Uterus (tissue), 4 donors: ENCODE measurements around the gene RSPH1. TPM values are rescaled to one million over a fixed set of nuclear protein-coding genes. Genes with fewer than 3 reads are reported as not detected.

ENCODE experiments used
- DNase-seq, 2 donors: peaks; one replicate each; pipeline ENCODE4 v3.0.0-alpha.2; 2019 to 2020
- H3K27ac ChIP-seq, 2 donors: fragments of 200-600 bp; sonication (generic); 1 replicate in 1 of 2; 2 replicates in 1 of 2; pipeline ENCODE4 v1.5.1; 2016 to 2018
- H3K27me3 ChIP-seq, 2 donors: fragments of 200-600 bp; sonication (generic); one replicate each; pipeline ENCODE4 v1.5.1; 2018 to 2019; ENCODE audit warnings: control low read depth in 1 of 2
- H3K36me3 ChIP-seq, 2 donors: fragments of 200-600 bp; sonication (generic); one replicate each; pipeline ENCODE4 v1.5.1; 2019; ENCODE audit warnings: control low read depth in 1 of 2
- H3K4me1 ChIP-seq, 2 donors: fragments of 200-600 bp; sonication (generic); one replicate each; pipeline ENCODE4 v1.5.1; 2018 to 2019; ENCODE audit warnings: control low read depth in 1 of 2
- H3K4me3 ChIP-seq, 2 donors: fragments of 200-600 bp; sonication (generic); 1 replicate in 1 of 2; 2 replicates in 1 of 2; pipeline ENCODE4 v1.5.1; 2018 to 2019; ENCODE audit warnings: mild to moderate bottlenecking in 1 of 2
- H3K9me3 ChIP-seq, 2 donors: fragments of 200-600 bp; sonication (generic); one replicate each; pipeline ENCODE4 v1.5.1; 2019; ENCODE audit warnings: control low read depth in 1 of 2
- CTCF ChIP-seq, 4 experiments: fragments of 200-600 bp in 2 of 4; fragments of 450-650 bp in 2 of 4; sonication (generic) in 2 of 4; IDR thresholded peaks; one replicate each; pipeline ENCODE4 v1.5.1; 2016 to 2019; ENCODE audit warnings: antibody characterized with exemption in 4 of 4, mild to moderate bottlenecking in 2 of 4, moderate library complexity in 1 of 4
- POLR2A ChIP-seq, 2 donors: fragments of 450-650 bp; IDR thresholded peaks; one replicate each; pipeline ENCODE4 v1.6.1; 2016; ENCODE audit warnings: antibody characterized with exemption in 2 of 2, mild to moderate bottlenecking in 1 of 2, moderate library complexity in 1 of 2
- intact Hi-C: fragments of 100-400 bp; cut with DNase I; formaldehyde crosslinking; loops from one replicate; pipeline ENCODE4 v1.15.1; 2023; ENCODE audit warnings: low total_unique reads
- total RNA-seq, 4 donors: library from RNA; depleted of rRNA in 3 of 4; stranded (reverse); fragments of >200 nt in 3 of 4; gene quantifications; one replicate each; pipeline versions ENCODE4 v1.1.0 to v1.2.4, GENCODE V29; 2014 to 2023
- donor health status: DM: yes; HTN: yes; CAD: no.

RSPH1 gene
- total RNA-seq, 4 donors from 2014 or later: 1.7 to 3.4 TPM; not detected in 2

DNA sequence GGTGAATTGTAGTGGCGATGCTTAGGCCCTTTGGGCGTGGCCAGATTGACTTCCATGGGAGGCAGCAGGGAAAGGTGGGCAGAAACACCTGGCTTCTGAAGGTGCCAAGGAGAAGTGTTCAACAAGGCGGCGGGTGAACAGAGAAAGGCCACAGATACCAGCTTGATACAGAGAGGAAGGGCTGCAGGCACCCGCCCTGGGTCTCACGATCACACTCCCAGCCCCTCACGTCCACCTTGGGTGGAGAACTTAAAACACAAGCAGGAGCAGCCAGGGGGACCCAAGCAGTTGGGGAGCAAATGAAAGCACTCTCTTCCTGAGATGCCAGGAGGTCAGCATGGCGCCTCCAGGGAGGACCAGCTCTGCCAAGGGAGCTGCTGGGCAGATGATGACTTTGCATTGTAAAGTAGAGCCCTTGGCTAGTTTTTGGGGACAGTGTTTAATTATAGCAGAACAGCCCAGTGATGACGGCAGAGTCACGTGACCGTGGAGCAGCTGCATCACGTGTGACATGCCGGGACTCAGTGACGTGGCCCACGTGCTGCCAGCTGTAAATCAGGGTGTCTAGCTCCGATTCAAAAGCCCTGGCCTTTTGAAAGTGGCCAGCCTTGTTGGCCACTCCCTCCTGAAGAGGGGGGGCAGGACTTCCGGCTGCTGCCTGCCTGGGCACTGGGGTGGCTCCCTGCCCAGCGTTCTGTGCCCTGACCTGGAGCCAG, 36.6 kb upstream of the RSPH1 start:
- TF ChIP-seq CTCF (IDR thresholded peaks at IDR 0.05) (no peak), POLR2A (IDR thresholded peaks at IDR 0.05) (no peak)
- no peaks in the 10 kb centered on the region for H3K27me3 ChIP-seq
- intact Hi-C loops: no loop called here
- H3K4me1 ChIP-seq: peaks cover 0 to 4% of the 10 kb centered on the region in 2 donors
- no peaks in the 10 kb centered on the region for H3K9me3 ChIP-seq
- peak overlapping the region; percentile 4 to 34 for H3K27ac ChIP-seq
- peak; percentile 60 to 65 for DNase-seq
- no peak overlapping the region for H3K4me3 ChIP-seq
- H3K36me3 ChIP-seq: no peaks in the 10 kb centered on the region

DNA sequence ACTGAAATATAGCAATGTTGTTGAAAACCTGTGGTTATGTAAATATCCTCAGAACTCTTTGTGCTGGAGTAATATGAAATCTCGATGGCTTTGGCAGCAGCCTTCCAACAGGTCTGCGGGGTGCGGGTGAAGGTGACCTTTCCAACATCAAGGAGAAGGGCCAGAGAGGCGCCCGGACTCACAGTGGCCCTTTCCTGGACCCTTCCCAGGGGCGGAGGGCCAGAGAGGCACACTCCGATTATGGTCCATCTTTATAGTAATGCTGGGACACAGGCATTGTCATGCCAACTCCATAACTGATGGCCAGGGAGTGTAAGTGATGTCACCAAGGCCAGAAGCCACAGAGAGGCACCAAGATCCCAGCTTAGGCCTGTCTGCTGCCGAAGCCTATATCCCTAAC, 35.7 kb upstream of the RSPH1 start:
- H3K9me3 ChIP-seq: no peaks in the 10 kb centered on the region
- TF ChIP-seq CTCF (IDR thresholded peaks at IDR 0.05): no peak
- TF ChIP-seq POLR2A (IDR thresholded peaks at IDR 0.05): no peak
- H3K4me1 ChIP-seq: peaks cover 0 to 4% of the 10 kb centered on the region in 2 donors
- no peaks in the 10 kb centered on the region for H3K36me3 ChIP-seq
- H3K4me3 ChIP-seq: no peak overlapping the region
- no peaks in the 10 kb centered on the region for H3K27me3 ChIP-seq
- intact Hi-C loops: no loop called here
- no peak for DNase-seq
- H3K27ac ChIP-seq: peak overlapping the region in 1 of 2 donors; percentile 4

- intact Hi-C loops: no loop called here
- no peak for DNase-seq
- H3K9me3 ChIP-seq: no peaks in the 10 kb centered on the region
- H3K27me3 ChIP-seq: no peaks in the 10 kb centered on the region
- no peak for TF ChIP-seq CTCF (IDR thresholded peaks at IDR 0.05)
- no peak for TF ChIP-seq POLR2A (IDR thresholded peaks at IDR 0.05)
- H3K27ac ChIP-seq: no peak overlapping the region
- H3K36me3 ChIP-seq: no peaks in the 10 kb centered on the region
- H3K4me3 ChIP-seq: no peak overlapping the region
- H3K4me1 ChIP-seq: peaks cover 0 to 5% of the 10 kb centered on the region in 2 donors
These were observed 34.1 kb upstream of the RSPH1 start for GRCh38 chr21:42530167-42530518.

GRCh38 chr21:42527489-42528158, 31.6 kb upstream of the RSPH1 start:
- Histone ChIP-seq H3K27me3 (no peaks in the 10 kb centered on the region), H3K4me3 (no peak overlapping the region), H3K9me3 (no peaks in the 10 kb centered on the region), H3K4me1 (peaks cover 0 to 6% of the 10 kb centered on the region in 2 donors), H3K36me3 (no peaks in the 10 kb centered on the region), H3K27ac (peak overlapping the region; percentile 35 to 67)
- DNase-seq: no peak
- intact Hi-C loops: no loop called here
- TF ChIP-seq POLR2A (IDR thresholded peaks at IDR 0.05) (no peak), CTCF (IDR thresholded peaks at IDR 0.05) (no peak)

DNA sequence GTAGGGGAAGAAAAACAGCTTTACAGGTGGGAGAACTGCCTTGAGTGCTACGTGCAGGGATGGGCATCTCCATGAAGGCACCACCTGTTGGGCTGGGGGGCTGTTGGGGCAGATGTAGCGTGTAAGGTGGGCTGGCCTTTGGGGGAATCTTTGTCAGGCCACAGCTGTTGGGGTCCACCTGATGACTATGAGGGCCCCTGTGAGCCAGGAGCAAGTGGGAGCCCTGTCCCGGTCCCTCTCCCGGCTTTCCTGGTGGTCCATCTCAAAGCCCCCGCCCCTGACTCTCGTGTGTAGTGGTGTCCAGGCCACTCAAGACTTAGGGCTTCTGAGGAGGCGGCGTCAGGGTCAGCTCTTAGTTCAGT, 31.1 kb upstream of the RSPH1 start:
- Histone ChIP-seq H3K4me3 (no peak overlapping the region), H3K27me3 (no peaks in the 10 kb centered on the region), H3K36me3 (no peaks in the 10 kb centered on the region), H3K9me3 (no peaks in the 10 kb centered on the region), H3K4me1 (peaks cover 0 to 6% of the 10 kb centered on the region in 2 donors), H3K27ac (peak overlapping the region in 1 of 2 donors; percentile 67)
- TF ChIP-seq POLR2A (IDR thresholded peaks at IDR 0.05) (no peak), CTCF (IDR thresholded peaks at IDR 0.05) (no peak)
- DNase-seq: no peak
- intact Hi-C loops: no loop called here
